Renal cortical epithelial cell (primary cell): ENCODE measurements around the gene A3GALT2. TPM values are rescaled to one million over a fixed set of nuclear protein-coding genes. Genes with fewer than 3 reads are reported as not detected.
A peak's percentile ranks its signal among the peaks of the same experiment; 100 is the strongest.

Source experiments
- DNase-seq: peaks from one replicate; pipeline ENCODE4 v3.0.0-alpha.2; 2011; ENCODE audit warnings: low read depth
- total RNA-seq: library from RNA; depleted of rRNA; stranded (reverse); fragments of >200 nt; gene quantifications from 2 replicates; pipeline ENCODE4 v1.2.3, GENCODE V29; 2014

Gene A3GALT2
- total RNA-seq = not detected in 2 replicates

GRCh38 chr1:33320619-33321165, at the start of gene A3GALT2:
Gene A3GALT2, minus strand, starts transcription at chr1:33321098. Its CDS starts 0 bp downstream, at chr1:33321098.
- no peak for DNase-seq

DNA sequence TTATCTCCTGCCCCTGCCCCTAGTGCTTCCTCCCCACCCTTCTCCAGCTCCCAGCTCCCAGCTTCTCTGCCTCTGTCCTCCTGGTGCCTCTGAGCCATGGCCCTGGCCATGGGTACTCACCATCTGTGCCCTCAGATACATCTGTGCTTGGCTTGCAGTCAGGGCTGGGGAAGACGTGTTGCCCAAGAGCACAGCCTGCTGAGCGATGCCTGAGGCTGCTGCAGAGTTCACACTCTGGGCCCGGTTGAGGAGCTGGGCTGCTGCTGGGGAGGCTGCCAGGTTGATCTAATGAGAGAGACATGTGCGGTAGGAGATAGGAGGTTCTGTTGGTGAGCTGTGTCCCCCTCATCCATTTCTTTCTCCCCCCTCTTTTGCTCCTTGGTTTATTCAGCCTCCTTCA, 49.4 kb upstream of the A3GALT2 start:
- no peak for DNase-seq

GRCh38 chr1:33369764-33370163, 48.9 kb upstream of the A3GALT2 start:
- no peak for DNase-seq

- DNase-seq = no peak
Observed at GRCh38 chr1:33369081-33369480, 48.2 kb upstream of the A3GALT2 start.

DNA sequence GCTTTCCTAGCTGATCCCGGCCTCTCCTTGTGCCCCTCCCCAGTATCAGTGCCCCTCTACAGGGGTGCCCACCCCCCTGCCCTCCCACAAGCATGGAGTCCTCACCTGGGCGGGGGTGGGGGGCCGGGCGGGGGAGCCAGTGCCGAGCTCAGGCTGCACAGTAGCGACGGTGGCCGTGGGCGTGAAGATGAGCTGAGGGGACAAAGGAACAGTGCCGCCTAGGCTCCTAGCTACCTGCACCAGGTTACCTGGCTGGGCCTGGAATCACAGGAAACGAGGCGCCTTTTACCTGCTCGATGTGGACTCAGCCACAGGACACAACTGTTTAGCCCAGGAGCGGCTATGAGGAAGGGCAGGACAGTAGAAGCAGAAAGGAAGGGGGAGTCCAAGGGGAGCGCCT, 47.5 kb upstream of the A3GALT2 start:
- DNase-seq = no peak

DNA sequence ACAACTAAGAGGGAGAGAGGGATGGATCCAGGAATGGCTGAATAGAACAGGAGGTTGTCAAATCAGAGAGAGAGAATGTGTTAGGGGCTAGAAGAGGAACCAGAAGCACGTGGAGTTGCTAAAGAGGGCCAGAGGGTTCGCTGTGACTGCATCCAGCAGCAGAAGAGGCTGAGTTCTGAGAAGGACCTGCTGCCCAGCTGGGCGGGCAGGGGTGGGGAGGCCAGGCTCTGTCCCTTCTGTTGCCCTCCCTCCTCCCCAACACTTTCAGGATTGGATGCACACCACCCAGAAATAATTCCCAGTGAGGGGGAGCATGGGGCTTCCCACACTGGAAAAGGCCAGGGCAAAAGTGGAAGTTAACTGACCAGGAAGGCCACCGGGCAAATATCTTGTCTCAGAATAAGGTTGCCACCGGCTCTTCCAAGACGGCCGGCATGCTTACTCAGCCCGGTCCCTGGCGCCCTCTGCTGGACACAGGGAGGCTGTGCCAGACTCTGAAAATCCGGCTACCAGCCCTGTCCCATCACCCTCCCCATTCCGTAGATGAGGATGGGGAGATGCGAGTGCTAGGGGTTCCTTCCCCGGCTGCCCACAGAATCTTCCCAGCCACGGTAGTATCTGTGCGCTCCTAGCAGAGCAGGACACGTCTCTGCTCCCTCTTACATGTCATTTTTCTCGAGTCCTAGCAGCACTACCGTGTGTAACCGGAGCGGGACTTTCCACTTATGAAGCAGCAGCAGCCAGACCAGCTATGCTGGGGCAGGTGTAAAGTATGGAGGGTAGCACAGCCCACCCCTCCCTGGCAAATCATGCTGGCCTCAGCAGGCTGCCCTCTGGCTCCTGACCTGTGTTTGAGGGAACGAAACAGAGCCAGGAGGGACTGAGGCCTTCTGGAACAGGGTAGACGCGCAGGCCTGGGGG, 46.8 kb upstream of the A3GALT2 start:
- peak; percentile 63 for DNase-seq

DNA sequence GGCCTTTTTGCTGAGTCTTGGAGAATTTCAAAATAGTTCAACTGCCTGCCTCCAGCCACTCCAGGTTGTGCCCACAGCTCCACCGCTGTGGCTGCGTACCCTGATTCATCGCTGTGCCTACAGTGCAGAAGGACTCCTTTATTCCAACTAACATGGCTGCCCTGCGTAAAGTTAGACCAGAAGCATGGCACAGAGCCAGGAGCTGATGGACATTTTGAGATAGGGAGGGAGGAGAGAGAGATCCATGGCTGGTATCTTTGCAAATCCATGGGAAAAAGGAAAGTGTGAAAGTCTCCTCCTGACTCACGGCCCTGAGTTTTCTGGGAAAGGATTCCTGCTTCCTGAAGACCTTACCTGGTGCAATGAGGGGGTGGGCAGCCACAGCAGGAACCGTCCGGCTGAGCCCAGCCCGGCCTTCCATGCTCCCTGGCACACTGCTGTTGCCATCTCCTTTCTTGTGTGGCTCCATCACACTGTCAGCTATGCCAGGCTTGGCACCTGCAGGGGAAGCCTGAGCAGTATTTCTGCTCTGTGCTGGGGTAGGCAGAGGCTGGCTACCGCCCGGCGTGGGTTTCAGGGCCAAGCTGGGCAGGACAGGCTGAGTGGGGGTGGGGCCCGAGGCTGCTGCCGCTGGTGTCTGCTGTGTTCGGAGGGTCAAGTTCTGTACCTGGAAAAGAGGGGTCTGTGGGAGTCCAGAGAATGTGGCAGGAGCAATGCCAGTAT, 46.0 kb upstream of the A3GALT2 start:
- no peak for DNase-seq

DNA sequence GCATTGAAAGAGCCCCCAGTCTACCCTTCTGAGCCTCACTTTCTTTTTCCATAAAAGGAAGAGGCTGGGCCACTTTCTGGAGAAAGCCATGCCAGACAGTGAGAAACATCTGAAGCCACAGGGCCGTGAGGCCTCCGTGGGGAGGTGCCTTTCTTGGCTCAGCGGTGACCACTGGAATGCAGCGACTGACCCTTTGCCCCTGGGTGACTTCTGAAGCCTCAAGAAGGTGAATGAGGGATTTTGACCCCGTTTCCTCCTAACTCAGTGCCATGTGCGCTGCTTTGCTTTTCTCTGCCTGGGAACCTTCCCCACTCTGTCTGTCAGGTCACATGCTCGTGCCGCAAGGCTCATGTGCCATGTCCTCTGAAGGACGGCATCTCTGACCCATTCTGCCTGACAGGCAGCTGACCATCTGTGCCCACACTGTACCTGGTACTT, 44.7 kb upstream of the A3GALT2 start:
- peak; percentile 81 for DNase-seq

- DNase-seq = no peak
Observed at GRCh38 chr1:33364565-33364918, 43.6 kb upstream of the A3GALT2 start.

DNA sequence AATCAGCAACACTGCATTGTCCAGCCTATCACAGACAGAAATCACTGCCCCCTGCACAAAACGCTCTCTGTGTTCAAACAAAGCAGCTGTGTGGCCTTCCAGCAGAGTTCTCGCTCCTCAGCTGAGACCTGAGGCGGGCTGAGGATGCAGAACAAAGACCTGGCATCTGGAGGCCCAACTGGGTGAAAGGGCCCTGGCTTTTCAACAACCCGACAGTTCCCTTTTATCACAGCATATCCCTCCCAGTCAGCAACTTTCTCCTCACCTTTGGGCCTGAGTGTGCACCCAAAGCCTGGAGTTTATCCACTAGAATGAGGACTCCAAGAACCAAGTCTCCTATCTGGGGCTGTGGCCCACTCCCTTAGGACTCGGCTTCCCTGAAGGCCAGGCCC, 42.6 kb upstream of the A3GALT2 start:
- no peak for DNase-seq

DNA sequence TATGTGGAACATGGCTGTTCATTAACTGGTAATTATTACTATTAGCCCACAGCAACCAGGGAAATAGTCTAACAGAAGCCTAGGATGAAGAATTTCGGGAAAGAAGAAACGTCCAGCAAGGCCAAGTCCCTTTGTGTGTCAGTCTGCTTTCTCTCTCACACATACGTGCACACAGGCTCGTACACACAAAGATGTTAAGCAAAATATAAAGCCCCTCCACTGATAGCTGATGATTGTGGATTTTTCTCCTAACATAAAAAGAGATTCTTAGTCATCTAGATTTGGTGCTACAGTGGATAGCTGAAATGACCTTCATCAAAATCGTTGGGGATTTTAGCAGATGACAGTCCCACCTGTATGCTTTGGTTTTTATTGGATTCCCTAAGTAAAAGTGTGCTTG, 42.1 kb upstream of the A3GALT2 start:
- no peak for DNase-seq

DNA sequence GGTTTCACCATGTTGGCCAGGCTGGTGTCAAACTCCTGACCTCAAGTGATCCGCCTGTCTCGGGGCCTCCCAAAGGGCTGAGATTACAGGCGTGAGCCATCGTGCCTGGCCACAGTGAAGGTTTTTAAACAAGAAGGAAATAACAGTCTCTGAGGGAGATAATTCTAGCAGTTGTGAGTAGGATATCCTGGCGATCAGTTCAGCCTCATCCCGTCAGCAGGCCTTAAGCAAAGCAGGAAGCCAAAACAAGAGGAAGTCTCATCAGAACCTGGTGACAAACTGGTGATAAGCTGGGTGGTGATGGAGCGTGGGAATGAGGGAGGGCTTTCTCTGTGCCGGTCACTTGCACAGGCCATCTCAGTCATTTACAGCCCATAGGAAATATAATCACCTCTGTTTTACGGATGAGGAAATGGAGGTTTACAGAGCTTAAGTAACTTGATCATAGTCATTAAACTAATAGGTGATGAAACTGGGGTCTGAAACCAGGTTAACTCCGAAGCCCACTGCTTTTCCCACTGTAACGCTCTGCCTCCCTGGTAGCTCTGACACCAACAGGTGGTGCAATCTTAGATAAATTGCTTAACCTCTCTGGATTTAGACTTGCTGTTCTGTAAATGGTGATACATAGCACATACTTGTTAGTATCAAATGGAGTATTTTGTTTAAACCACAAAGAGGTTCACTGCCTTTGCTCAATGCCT, 40.8 kb upstream of the A3GALT2 start:
- DNase-seq = no peak

- DNase-seq = no peak
Observed at GRCh38 chr1:33360367-33360766, 39.5 kb upstream of the A3GALT2 start.

GRCh38 chr1:33359931-33360330, 39.0 kb upstream of the A3GALT2 start:
- DNase-seq = no peak

DNA sequence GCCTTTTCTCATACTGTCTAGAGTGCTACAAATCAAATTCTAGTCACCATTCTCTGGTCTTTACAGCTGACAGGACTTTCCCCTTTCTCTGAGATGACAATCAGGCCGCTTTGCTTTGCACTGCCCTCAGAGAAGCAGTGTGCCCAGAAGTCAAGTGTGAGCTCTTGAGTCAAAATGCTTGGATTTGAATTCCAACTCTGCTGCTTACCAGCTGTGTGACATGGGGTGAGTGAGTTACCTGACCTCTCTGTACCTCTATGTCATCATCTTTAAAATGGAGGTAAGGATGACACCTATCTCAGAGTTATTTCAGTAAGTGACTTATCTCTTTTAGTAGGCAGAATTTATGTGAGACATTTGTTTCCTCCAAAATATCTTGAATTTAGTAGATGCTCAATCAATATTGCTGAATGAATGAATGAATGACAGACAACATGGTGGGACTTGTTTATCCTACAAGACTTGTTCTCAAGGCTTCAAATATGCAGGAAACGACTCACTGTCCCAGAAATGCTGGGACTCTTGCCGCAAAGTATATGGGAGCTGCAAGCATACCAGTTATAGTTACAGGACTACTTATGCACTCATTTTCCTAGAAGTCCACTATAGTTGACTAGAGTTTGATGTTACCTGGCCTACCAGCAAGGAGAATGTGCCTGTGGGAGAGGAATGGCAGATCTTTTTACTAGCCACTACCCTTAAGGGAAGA, 38.1 kb upstream of the A3GALT2 start:
- DNase-seq = no peak

DNA sequence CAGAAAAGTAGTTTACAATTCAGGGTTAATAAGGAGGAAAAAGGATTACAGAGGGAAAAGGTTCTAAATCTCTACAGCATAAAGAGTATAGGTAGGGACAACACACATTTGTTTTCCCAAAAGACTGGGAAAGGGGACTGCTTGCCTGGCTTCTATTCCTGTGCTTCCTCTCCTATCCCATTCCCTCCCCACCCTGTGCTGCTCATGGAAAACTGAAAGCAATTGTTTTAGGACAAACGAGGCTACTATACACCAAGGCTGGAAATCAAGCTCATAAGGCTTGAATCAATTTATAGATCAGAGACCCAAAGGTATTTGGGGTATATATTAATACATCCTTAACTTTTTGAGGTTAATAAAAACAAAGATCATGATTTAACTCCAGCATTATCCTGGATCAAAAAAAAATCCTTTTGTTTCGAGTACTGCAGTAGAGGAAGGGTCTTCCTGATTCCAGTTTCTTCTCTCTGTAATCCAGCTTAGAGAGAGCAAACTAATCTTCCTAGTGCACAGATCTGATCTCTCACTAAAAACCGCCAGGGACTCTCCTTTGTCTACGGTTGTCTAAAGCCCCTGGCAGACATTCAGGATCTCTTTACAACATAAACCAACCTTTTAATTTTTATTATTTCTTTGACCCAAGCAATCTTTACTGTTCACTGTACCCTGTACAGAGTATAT, 37.4 kb upstream of the A3GALT2 start:
- DNase-seq = no peak

DNA sequence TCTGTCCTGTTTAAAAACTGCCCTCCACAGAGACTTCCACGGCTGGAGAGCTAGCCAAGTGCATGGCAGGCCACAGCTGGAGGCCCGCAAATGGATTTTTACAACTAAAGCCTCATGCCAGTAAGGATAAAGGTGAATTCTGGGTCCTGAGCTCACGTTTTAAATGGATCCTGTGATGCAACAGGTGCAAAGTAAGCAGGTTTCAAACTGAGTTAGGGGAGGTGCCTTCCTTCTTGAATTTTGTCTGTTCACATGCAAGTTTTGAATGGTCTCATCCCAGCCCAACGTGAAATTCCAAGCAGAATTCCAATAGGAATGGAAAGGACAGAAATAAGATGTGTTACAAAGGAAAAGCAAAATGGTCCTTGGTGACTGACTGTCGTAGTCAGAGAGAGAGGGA, 36.2 kb upstream of the A3GALT2 start:
- DNase-seq = no peak

- DNase-seq = no peak
Observed at GRCh38 chr1:33354707-33355316, 33.9 kb upstream of the A3GALT2 start.

DNA sequence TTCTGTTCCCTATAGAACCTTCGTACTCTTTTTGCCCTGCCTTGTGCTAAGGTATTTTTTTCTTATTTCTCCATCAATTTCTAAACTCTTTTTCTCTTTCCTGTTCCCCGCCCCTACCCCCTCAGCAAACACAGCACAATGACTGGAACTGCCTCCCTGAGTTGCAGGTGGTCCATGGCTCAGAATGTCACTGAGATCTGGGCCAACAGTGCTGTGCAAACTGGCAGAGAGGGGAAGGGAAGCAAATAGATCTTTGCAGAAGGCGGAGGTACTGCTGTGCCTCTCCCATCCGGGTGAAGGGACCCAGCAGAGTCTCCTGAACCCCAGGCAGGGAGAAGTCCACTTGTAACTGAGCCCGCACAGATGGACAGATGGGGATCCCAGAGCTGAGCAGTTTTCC, 32.6 kb upstream of the A3GALT2 start:
- no peak for DNase-seq

DNA sequence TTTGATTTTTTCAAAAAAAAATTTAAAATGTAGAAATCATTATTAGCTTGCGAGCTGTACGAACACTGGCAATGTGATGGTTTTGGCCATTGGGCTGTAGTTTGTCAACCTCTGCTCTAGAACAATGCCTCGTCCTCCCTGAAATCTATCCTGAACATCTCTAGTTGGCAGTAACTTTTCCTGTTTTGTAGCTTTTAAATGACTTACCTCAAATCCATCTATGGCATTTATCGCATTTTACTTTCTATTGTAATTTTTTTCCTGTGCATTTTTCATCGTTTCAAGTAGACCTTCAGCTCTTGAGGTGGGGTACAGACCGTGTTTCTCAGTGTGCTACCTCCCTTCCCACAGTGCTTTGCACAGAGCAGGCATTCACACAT, 30.4 kb upstream of the A3GALT2 start:
- DNase-seq = no peak
